Testis (tissue), 3 donors: Measurements from ENCODE around the gene NOMO2. TPM values are rescaled to one million over a fixed set of nuclear protein-coding genes. Genes with fewer than 3 reads are reported as not detected.
"Not testable (repeated sequence)": the region's sequence is repeated elsewhere in the genome, so short reads cannot be mapped to it uniquely, and the experiment has no call there.

Experiments used
- DNase-seq: peaks from one replicate; pipeline ENCODE4 v3.0.0-alpha.2; 2019
- H3K27ac ChIP-seq, 2 donors: fragments of 200-600 bp; sonication (generic); one replicate each; pipeline ENCODE4 v1.5.1; 2019
- H3K27me3 ChIP-seq: fragments of 200-600 bp; sonication (generic); one replicate; pipeline ENCODE4 v1.5.1; 2019
- H3K36me3 ChIP-seq: fragments of 200-600 bp; sonication (generic); one replicate; pipeline ENCODE4 v1.5.1; 2017; ENCODE audit warnings: low read depth; ENCODE audit errors: missing control alignments
- H3K4me1 ChIP-seq: fragments of 200-600 bp; sonication (generic); one replicate; pipeline ENCODE4 v1.5.1; 2019
- H3K4me3 ChIP-seq, 2 donors: fragments of 200-600 bp; sonication (generic); one replicate each; pipeline ENCODE4 v1.5.1; 2017 to 2019
- H3K9me3 ChIP-seq: fragments of 200-600 bp; sonication (generic); one replicate; pipeline ENCODE4 v1.5.1; 2017
- WGBS, 2 donors: methylation state at CpG; one replicate each; pipeline ENCODE4 v1.1.5; 2018; 5-methylcytosine and 5-hydroxymethylcytosine counted together
- intact Hi-C: fragments of 100-400 bp; cut with DNase I; formaldehyde crosslinking; loops from one replicate; pipeline ENCODE4 v1.15.1; 2023; ENCODE audit warnings: low total_unique reads
- polyA plus RNA-seq: library from polyadenylated mRNA; stranded (reverse); fragments of 350-450 nt; fragmentation: Illumina TruSeq; extraction: RNeasy Lipid Tissue Mini Kit (QIAGEN cat#74804); gene quantifications from one replicate; pipeline ENCODE4 v1.2.3, GENCODE V29; 2014; ENCODE audit warnings: low read depth, low replicate concordance; ENCODE audit not compliant: insufficient read depth
- total RNA-seq, 2 donors: library from RNA; depleted of rRNA; stranded (reverse); fragments of >200 nt; gene quantifications; one replicate each; pipeline ENCODE4 v1.2.3, GENCODE V29; 2016

Gene NOMO2
- total and polyA plus RNA-seq, 3 donors from 2014 or later, result 57.0 to 108 (median 81.6) TPM

DNA sequence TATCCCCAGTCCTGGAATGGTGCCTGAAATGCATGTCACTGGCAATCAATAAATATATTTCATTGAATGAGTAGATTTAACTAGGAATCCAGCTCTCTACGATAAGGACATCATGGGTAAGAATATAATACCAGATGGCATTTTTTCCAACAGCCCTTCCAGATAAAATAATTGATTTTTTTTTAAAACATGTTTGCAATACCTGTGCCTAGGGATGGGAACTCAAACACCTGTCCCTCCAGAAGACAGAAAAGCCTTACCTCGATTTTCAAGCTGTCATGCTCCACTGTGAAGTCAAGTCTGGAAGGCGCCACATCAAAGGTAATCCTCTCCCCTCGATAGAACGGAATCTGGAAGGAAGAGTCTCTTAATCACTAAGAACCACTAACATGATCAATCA lies 20.0 kb downstream of the NOMO2 start:
- H3K36me3 ChIP-seq, H3K27ac ChIP-seq, H3K4me3 ChIP-seq, DNase-seq, intact Hi-C loops, H3K27me3 ChIP-seq, H3K4me1 ChIP-seq, H3K9me3 ChIP-seq: not testable (repeated sequence)
- no CpG with 5 or more reads among the region's 5 CpGs for WGBS, 2 donors

GRCh38 chr16:18537004-18537403 lies 24.9 kb downstream of the NOMO2 start:
- intact Hi-C loops, H3K9me3 ChIP-seq, H3K4me3 ChIP-seq, H3K4me1 ChIP-seq, H3K36me3 ChIP-seq, DNase-seq, H3K27ac ChIP-seq, H3K27me3 ChIP-seq: not testable (repeated sequence)
- 77 to 91% methylated on average over 2 to 3 of the region's 3 CpGs for WGBS, 2 donors

DNA sequence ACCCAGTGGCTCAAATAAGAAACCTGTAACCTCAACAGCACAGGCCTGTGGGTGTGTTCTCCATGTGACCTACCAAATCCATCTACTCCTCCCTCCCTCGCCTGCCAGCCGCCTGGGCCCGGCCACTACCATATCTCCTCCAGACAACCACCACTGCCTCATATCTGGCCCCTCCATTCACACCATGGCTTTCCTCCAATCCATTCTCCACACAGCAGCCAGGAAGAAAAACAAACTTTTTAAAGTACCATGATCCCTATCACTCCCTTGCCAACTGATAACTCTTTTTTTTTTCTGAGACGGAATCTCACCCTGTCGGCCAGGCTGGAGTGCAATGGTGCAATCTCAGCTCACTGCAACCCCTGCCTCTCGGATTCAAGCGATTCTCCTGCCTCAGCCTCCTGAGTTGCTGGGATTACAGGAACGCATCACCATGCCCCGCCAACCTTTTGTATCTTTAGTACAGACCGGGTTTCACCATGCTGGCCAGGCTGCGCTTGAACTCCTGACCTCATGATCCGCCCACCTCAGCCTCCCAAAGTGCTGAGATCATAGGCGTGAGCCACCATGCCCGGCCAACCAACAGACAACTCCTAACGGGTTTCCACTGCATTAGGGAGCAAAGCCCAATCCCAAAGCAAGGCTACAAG lies 26.3 kb downstream of the NOMO2 start:
- H3K36me3 ChIP-seq, H3K4me3 ChIP-seq, intact Hi-C loops, H3K27me3 ChIP-seq, H3K4me1 ChIP-seq, H3K9me3 ChIP-seq, DNase-seq, H3K27ac ChIP-seq: not testable (repeated sequence)
- WGBS, 2 donors, result 77 to 85% methylated on average over 9 to 12 of the region's 15 CpGs

DNA sequence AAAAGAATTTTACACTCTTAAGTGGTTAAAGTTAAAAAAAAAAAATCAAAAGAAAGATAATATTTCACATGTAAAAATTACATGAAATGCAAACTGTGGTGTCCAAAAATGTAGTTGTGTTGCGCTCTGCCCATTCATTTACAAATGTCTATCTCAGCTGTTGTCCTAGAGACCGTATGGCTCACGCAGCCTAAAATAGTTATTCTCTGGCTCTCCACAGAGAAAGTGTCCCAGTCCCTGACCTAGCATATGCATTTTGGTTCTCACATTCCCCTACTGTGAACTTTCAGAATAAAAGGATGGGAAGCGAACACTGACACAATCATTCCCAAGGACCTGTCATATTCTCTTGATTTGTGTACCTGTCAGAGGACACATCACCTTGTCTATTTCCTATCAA lies 27.6 kb downstream of the NOMO2 start:
- WGBS, 2 donors, result 100% methylated on average over 1 of the region's 4 CpGs; no CpG with 5 or more reads in 1 of the 2 donors
- H3K27ac ChIP-seq, H3K27me3 ChIP-seq, H3K9me3 ChIP-seq, H3K4me3 ChIP-seq, H3K36me3 ChIP-seq, DNase-seq, intact Hi-C loops, H3K4me1 ChIP-seq: not testable (repeated sequence)

DNA sequence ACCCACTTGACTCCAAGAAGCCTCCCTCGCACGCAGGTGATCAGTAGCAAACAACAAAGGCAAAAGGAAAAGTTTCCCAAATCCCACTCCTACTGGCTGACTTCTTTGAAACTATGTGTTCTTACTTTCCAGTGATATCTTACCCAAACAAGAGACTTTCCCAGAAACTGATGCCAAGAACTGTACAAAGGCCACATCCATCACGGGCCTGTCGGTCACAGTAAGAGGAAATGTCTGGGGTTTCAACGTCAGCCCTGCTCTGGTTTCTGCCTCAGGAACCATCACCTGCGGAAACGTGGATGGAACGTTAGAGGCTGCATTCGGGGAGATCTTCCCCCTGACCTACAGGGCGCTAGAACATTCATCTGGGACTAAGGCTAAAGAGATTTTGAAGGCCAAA lies 30.6 kb downstream of the NOMO2 start:
- WGBS, 2 donors, result 88 to 91% methylated on average over 3 to 5 of the region's 10 CpGs
- H3K36me3 ChIP-seq, H3K4me3 ChIP-seq, H3K9me3 ChIP-seq, H3K27me3 ChIP-seq, H3K27ac ChIP-seq, H3K4me1 ChIP-seq, intact Hi-C loops, DNase-seq: not testable (repeated sequence)

DNA sequence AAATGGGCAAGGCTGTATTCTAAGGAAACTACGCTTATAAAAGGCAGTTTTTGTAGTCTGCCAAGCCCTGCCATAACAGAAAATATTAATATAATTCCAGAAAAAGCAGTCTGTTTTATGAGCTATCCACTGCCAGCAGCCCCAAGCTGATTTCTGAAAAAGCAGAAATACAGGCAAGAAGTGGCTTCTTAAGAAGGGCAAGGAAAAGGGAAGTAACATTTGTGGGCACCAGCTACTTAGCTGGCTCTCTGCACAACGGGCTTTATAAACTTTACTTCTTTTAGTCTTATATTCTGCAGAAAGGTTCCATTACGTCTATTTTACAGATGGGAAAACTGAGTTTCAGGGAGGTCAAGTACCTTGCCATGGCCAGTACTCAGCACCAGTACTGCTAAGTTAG lies 31.6 kb downstream of the NOMO2 start:
- H3K9me3 ChIP-seq, H3K4me3 ChIP-seq, H3K4me1 ChIP-seq, H3K27ac ChIP-seq, H3K36me3 ChIP-seq, intact Hi-C loops, H3K27me3 ChIP-seq, DNase-seq: not testable (repeated sequence)
- WGBS, 2 donors, result 100% methylated on average over 1 of the region's 3 CpGs; no CpG with 5 or more reads in 1 of the 2 donors

DNA sequence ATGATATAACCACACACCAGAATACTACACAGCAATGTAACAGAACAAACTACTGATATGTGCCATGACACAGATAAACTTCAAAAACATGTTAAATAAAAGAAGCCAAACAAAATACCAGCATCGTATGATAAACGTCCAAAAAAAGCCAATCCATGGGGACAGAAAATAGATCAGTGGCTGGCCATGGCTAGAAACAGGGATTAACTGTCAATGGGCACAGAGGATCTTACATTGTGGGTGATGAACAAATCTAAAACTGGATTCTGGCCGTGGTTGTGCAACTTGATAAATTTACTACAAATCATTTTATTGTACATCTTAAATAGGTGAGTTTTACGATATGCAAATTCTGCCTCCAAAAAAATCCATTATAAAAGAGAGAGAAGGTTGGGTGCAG lies 35.4 kb downstream of the NOMO2 start:
- DNase-seq, H3K9me3 ChIP-seq, H3K4me3 ChIP-seq, intact Hi-C loops, H3K36me3 ChIP-seq, H3K27ac ChIP-seq, H3K27me3 ChIP-seq, H3K4me1 ChIP-seq: not testable (repeated sequence)
- WGBS, 2 donors, result 89 to 90% methylated on average over 2 to 3 of the region's 4 CpGs

DNA sequence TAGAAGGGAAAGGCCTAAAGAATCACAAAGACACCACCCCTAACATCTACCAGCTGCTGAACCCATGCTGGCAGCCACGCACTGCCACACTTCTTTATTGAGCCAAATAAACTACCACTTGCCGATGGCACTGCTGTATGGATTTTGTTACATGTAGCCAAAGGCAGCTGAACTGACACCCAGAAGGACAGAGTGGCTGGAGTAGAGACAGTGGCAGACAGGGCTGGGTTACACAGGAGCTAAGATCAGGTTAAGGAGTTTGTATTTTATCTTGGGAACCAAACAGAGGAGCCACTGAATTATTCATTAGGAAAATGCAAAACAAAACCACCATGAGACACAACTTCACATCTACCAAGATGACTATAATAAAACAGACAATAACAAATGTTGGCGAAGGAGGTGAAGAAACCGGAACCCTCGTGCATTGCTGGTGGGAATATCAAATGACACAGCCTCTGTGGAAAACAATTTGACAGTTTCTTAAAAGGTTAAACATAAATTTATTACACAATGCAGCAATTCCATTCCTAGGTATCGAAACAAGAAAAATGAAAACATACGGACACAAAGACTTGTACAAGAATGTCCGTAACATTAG lies 35.9 kb downstream of the NOMO2 start:
- 85 to 98% methylated on average over 4 to 7 of the region's 8 CpGs for WGBS, 2 donors
- H3K27ac ChIP-seq, intact Hi-C loops, H3K27me3 ChIP-seq, H3K9me3 ChIP-seq, DNase-seq, H3K4me1 ChIP-seq, H3K36me3 ChIP-seq, H3K4me3 ChIP-seq: not testable (repeated sequence)

DNA sequence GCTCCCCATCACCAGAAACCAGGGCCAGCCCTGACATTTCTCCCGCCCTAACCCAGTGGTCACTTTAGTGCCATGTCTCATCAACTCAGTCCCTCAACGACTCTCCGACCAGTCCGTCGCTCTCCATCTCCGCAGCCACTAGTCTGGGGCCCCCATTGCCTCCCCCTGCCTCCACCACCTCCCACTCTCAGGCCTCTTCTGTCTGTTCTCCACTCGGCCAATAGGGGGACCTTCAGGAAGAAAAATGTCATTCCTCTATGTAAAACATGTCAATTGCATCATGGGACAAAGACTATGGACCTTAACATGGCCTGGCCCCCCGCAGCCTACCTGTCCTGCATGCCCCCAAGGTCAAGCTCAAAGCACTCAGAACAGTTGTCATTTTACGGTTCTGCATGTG lies 39.3 kb downstream of the NOMO2 start:
- H3K4me3 ChIP-seq, H3K9me3 ChIP-seq, H3K27ac ChIP-seq, DNase-seq, intact Hi-C loops, H3K4me1 ChIP-seq, H3K27me3 ChIP-seq, H3K36me3 ChIP-seq: not testable (repeated sequence)
- WGBS, 2 donors, result no CpG with 5 or more reads among the region's 9 CpGs

- H3K9me3 ChIP-seq, DNase-seq: not testable (repeated sequence)
These were observed 40.3 kb downstream of the NOMO2 start for GRCh38 chr16:18521445-18522181.

DNA sequence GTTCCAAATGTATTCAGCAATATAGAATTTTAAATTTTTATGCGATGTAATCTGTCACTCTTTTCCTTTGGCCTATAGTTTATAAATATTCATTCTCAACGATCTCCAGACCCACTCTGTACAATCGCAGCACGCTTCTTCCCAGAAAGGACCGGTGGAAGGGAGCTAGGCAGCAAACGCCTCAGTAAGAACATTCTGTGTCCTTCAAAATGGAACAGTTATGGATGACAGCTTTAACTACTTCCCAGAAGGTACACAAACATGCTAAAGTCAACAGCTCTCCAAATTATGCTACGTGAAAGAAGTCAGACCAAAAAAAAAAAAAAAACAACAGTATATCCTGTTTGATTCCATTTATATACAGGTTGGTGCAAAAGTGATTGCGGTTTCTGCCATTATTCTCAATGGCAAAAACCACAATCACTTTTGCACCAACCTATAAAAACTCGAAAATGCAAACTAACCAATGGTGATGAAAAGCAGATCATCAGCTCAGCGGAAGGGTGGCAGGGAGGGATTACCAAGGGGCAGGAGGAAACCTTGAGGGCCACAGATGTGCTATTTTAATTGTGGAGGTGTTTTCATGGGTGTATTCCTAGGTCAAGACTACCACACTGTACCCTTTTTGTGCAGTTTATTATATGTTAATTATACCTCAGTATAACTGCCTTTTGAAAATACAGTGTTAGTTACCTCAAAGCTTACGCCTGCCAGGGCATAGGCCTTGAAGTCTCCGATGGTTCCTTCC lies 43.2 kb downstream of the NOMO2 start:
- H3K36me3 ChIP-seq, H3K9me3 ChIP-seq, DNase-seq, H3K4me3 ChIP-seq, intact Hi-C loops, H3K27me3 ChIP-seq, H3K27ac ChIP-seq, H3K4me1 ChIP-seq: not testable (repeated sequence)
- no CpG with 5 or more reads among the region's 12 CpGs for WGBS, 2 donors

More at GRCh38 chr16:18521445-18522181, 40.3 kb downstream of the NOMO2 start:
- H3K4me1 ChIP-seq, intact Hi-C loops, H3K36me3 ChIP-seq, H3K27me3 ChIP-seq, H3K27ac ChIP-seq, H3K4me3 ChIP-seq: not testable (repeated sequence)
- no CpG with 5 or more reads among the region's 15 CpGs for WGBS, 2 donors
